GM12874 (cell line): Measurements from ENCODE around the gene KNCN.

ENCODE experiments used
- TF ChIP-seq, protein P1 (sequence below): IDR thresholded peaks from 2 replicates; pipeline ENCODE4 v1.5.1; 2011; ENCODE audit warnings: low read depth, mild to moderate bottlenecking, control low read depth, low read length, moderate library complexity; ENCODE audit not compliant: insufficient read depth

The KNCN gene

DNA sequence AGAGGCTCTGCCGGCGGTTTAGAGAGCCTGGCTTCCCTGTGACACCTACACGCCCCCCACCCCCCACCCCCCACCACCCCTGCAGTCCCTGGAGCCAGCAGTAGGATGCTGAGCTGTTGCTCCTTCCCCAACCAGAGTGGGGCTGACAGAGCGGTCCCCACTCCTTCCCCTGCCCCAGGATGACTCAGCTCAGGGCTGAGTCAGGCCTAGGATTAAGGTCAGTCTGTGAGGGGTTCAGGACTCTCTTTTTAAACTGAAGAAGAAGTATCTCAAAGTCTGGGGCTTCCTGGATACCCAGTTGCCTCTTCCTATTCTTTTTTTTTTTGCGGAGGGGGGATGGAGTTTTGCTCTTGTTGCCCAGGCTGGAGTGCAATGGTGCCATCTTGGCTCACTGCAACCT lies 42.7 kb downstream of the KNCN start:
- TF ChIP-seq, protein P1, sequence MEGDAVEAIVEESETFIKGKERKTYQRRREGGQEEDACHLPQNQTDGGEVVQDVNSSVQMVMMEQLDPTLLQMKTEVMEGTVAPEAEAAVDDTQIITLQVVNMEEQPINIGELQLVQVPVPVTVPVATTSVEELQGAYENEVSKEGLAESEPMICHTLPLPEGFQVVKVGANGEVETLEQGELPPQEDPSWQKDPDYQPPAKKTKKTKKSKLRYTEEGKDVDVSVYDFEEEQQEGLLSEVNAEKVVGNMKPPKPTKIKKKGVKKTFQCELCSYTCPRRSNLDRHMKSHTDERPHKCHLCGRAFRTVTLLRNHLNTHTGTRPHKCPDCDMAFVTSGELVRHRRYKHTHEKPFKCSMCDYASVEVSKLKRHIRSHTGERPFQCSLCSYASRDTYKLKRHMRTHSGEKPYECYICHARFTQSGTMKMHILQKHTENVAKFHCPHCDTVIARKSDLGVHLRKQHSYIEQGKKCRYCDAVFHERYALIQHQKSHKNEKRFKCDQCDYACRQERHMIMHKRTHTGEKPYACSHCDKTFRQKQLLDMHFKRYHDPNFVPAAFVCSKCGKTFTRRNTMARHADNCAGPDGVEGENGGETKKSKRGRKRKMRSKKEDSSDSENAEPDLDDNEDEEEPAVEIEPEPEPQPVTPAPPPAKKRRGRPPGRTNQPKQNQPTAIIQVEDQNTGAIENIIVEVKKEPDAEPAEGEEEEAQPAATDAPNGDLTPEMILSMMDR, result no peak

DNA sequence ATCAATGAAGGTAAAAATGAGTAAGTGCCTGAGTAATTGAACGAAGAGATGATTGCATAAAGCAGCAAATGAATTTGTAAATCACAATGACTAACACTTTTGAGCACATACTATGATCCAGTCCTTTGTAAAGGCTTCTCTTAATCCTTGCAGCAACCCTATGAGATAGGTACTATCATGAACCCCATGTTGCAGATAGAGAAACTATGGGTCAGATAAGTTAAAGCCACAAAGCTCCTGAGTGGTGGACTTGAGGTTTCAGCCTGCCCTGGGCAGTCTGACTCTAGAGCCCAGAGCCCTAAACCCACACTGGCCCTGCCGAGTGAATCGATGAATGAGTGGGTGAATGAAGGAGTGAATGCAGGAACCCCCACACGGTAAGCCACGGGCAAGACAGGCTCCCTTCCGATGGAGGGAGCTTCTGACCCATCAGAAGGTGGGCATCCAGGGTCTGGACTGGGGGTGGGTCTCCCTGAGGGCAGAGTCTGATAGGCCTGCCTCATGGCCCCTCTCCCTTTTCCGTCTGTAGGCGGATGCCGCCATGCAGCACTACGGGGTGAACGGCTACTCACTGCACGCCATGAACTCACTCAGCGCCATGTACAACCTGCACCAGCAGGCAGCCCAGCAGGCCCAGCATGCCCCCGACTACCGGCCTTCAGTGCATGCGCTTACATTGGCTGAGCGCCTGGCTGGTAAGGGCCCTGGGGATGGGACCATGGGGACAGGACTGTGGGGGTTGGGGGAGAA lies 44.8 kb downstream of the KNCN start:
- TF ChIP-seq, protein P1, result no peak

DNA sequence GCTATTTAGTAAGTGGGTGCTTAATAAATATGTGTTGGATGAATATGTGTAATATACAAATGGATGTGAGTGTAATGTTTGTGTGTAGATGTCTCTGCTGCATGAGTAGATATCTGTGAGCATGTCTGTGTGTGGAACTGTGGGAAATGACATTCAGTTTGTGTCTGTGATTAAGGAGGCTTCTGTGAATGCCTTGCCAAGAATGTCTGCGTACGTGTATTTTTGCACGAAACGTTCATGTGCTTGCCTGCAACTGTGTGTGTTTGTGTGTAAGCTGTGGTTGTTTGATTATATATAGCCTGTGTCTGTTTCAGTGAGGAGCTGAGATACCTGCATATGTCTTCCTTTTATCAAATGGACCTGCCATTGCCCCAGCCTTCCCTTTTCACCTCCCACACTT lies 48.0 kb downstream of the KNCN start:
- TF ChIP-seq, protein P1, result no peak

DNA sequence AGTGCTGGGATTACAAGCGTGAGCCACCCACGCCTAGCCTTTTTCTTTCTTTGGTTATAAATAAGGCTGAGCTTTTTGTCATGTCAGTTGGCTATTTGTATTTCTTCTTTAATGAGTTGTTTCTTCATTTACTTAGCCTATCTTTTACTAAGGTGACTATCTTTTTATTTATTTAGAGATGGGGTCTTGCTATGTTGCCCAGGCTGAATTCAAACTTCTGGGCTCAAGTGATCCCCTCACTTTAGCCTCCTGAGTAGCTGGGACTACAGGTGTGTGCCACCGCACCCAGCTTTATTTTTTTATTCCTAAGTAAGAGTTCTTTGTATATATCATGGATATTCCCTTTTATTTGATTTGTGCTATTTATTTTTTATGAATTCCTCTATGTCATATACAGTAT lies 49.9 kb downstream of the KNCN start:
- TF ChIP-seq, protein P1, result no peak

DNA sequence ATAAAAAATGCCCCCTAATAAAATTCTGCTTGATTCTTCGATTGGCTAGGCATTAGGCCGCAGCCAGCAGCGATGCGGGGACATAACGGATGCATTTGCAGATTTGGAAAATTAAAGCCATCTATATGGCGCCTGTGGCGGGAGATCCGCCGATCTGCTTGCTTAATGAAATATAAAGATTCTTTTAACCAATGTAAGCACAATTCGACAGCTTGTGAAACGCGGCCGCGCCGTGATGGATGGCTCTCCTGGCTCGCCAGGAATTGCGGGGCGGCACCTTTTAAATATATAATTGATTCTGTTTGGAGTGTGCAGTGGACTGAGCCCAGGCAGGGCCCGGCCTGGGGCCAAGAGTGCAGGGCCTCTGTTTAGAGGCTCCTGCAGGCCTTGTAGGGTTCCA lies 53.8 kb downstream of the KNCN start:
- TF ChIP-seq, protein P1, result no peak

DNA sequence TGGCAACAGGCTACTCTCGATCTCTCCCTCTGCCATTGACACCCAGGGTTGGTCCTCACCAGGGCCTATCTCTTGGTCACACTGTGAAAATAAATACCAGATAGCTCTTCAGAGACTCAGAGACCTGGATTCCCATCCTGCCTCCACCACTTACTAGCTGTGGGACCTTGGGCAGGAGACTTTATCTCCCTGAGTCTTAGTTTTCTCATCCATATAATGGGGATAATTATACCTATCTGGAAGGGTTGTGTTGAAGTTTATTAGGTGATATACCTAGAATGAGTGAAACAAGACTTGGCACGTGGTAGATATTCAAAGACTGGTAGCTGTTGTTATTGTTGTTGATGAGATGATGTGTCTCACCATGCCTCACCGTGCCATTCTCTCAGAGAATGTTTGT lies 54.4 kb downstream of the KNCN start:
- TF ChIP-seq, protein P1, result no peak

DNA sequence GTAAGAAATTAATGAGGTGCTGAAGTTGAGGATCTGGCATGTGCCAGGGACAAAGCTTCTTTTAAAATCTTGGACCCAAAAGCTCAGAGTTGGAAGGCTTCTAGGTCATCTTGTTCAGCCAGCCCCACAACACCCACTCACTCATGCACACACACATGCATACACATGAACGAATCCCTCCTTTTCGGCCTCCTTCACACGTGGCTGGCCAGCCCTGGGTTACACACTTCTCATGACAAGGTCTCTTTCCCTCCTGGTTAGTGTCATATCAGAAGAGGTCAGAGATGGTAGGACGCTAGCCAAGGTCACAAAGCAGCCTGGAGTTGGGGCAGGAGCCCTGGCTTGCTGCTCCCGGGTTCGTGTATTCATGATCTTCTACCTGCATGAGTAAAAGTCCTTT lies 54.9 kb downstream of the KNCN start:
- TF ChIP-seq, protein P1, result no peak

DNA sequence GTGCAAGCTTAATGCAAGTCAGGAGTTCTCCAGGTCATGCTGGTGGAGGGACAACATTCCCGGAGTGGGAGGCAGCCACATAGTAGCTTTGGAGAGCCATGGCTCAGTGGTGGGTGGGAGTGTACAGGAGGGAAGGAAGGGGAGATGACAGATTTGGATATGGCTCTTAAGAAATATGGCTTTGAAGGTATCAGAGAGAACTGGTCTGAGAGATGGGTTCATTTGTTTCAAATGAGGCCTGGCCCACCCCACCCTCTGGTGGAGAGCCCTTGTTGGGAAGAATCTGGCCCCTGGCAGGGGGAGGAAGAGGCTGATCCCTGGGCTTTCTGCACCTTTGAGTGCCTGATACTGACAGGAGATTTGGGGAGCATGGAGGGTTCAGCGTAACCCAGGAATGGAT lies 55.7 kb downstream of the KNCN start:
- TF ChIP-seq, protein P1, result no peak
